MM.1S (cell line): ENCODE measurements around the gene SLC6A11.

Experiments
- CTCF ChIP-seq: fragments of 300-600 bp; sonication (generic); IDR thresholded peaks from 2 replicates; pipeline ENCODE4 v1.5.1; 2016; ENCODE audit warnings: antibody characterized with exemption, low read length, mixed read lengths
- EZH2 ChIP-seq: fragments of 300-600 bp; sonication (generic); optimal IDR thresholded peaks from 2 replicates; pipeline ENCODE3; 2017; ENCODE audit warnings: low read depth, mild to moderate bottlenecking, antibody characterized with exemption, low read length, mixed read lengths

GRCh38 chr3:10933021-10933420, 117.0 kb downstream of the SLC6A11 start:
- no peak for TF ChIP-seq CTCF
- TF ChIP-seq EZH2 = no peak
